ENCODE results near the gene WEE1.
"Not testable (repeated sequence)": the region's sequence is repeated elsewhere in the genome, so short reads cannot be mapped to it uniquely, and the experiment has no call there.

Gene WEE1

DNA sequence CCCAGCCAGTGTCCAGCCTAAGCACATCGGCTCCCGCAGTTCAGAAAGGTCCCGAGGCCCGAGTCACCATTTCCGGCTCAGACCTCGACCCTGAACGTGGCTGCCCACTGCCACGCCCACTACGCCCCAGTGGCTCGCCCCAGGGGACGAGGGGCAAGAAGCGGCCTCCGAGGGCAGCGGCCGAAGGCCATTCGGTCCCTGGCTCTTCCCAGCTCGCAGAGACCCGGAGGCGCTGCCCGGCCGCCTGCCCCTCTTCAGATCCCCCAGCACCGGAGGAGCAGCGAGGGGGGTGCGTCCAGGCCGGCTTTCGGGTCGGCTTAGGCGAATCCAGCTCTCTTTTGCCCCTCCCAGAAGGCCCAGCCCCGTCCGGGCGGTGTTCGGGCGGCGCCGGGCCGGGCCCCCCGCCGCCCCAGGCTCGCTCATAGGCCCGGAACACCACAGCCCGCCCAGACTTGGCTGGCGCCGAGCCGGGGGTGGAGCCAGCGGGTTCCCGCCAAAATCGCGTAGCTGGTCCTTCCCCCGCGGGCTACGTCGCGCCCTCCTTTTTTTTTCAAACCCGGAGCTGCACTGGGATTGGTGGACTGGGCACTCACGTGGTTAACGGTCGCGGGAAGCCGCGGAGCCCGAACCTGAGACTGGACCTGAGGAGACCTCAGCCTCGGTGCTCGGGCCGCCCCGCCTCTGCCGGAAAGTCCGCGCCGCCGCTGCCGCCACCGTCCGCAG is at the start of gene WEE1:
TSS of gene WEE1 (plus strand) at position 619 of the 723 bp plus-strand sequence. CDS start 264 bp downstream, outside the sequence.
- peak; percentile 98 for DNase-seq (ENCODE audit: low read depth in 2 of 2)

DNA sequence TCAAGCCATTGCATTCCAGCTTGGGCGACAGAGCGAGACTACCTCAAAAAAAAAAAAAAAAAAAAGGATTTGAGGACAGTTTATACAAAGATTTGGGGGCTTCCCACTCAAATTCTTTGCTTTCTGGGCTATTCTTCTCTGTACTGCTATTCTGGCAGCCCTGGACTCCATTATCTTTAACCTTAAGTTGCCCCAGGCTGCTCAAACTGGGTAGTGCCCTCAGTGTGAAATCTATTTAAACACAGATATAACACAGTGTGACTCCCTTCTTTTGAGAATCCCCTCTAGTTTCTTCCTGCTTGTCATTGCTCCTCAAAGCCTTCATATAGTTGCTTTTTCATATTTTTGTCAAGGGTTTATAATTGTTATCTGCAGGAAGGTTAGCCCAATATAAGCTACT is 49.5 kb upstream of the WEE1 start:
- no peak for DNase-seq (ENCODE audit: low read depth in 2 of 2)

DNA sequence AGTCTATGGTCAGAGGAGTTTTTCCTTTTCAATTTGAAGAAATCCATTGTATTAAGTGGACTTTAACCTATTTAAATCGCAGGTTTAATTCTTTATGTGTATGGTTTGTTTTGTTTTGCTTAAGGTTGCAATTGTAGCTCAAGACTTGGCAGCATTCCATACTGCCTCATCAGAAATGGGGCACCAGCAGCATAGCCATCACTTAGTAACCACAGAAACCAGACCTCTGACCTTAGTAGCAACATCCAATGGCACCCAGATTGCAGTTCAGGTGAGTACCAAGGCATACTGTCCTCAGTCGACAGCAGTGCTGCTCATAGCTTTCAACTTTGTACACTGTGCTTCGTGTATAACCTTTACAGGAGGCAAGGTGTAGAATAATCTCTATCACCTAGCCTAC is 48.4 kb upstream of the WEE1 start:
- DNase-seq (ENCODE audit: low read depth in 2 of 2): no peak

DNA sequence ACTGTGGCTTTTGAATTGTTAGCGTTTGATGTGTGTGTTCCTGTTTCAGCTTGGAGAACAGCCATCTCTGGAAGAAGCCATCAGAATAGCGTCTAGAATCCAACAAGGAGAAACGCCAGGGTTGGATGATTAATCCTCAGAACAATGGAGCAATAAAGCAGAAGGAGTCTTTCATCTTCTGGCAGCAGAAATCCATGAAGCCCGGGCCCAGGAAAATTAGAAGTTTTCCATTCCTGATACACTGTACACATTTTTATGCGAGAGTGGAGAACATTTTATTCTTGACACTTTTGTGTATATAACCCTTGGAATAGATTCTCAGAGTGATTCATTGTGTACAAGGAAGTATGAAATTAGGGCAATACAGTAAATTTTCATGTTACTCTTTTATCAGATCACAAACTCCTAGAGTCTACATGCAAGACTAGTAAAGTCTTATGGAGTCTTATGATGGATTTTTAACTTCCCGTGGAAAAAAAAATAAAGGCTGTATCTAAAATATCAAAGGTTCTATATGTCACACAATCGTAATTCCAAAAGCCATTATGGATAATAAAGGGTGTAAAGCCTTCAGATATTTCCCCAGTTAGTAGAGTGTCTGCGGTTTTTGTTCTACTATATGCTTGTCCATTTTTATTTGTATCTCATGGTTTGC is 45.9 kb upstream of the WEE1 start:
- peak; percentile 68 to 73 for DNase-seq (ENCODE audit: low read depth in 2 of 2)

DNA sequence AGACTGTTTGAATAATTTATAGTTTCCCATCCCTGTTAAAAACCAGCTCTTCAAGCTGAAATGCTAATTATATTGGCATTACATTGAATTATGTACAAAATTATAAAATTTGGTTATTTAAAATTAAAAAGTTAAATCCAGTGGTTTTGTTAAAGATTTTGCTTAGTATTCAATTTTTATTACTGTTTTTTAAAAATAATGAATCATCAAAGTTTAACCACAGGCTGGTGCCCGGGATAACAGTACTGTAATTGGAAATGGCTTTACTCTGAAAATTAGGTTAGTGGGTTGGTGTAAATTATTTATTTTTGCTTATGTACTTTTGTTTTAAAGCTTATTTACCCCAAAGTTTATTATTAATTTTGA is 45.4 kb upstream of the WEE1 start:
- no peak for DNase-seq (ENCODE audit: low read depth in 2 of 2)

DNA sequence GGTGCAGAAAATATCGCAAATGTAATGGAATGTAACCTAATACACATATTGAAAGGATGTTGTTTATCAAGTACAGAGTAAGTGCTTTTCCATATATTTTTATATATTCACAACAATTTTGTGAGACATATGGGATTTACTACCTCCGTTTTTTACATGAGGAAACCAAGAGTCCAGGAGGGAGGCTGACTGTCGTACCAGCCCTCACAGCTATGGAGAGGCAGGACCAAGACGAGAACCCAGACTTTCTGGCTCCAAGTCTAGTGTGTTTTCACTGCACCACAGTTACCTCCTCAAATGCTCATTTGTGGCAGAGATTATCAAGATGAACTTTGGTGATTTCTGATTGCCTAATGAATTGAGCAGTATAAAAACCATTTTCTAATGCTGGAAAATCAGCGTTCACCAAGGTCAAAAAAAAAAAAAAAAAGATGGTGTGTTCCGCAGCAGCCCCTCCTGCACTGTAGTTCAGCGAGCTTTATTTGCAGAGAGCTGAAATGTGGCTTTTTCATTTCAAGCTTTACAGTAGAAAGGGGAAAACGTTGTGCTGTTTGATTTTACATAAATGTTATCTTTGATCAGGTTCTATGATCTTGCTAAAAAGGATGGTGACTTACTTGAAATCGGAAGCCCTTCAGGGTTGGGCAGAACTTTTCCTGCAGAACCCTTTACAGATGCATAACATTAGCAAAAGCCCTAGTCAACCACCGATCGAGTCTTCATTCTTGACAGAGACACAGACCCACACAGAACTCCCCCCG is 44.7 kb upstream of the WEE1 start:
- no peak for DNase-seq (ENCODE audit: low read depth in 2 of 2)

DNA sequence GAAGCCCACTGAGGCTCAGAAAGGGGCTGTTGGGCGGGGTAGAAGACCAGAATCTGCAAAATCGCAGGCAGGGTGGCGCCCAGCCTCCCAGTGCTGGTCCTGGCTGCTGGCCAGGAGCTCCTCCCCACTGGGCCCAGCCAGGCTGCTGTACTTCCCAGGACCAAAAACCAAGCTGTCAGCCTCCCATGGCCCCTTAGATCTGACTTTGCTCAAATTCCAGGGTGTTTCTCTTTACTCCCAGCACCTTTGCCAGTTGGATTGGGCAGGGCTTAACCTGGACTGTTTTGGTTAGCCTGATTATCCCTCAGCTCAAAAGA is 44.2 kb upstream of the WEE1 start:
- no peak for DNase-seq (ENCODE audit: low read depth in 2 of 2)

DNA sequence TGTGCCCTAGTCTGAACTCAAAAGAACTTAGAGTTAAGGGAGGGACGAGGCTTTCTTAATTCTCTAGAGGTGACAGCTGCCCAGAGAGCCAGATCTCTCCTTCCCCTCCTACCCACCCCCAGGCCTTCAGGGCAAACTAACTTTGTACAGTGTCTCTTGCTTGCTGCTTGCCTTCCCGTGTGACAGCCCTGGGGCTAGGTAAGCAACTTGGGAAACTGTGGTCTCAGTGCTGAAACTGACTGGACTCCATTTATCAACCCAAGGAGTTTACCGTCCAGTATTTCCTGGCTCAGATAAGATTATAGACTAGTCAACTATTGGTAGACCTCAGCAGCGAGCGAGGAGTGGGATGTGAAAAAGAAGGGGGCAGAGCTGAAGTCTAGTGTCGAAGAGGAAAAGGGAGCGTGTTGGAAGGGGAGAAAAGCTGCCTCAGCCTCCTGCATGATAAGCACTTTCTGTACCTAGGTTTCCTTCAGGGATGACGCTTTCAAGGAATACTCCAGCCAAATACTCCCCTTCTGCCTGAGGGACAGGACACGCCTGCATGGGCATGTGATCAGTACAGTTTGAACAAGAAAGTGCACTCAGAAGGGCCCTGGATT is 43.3 kb upstream of the WEE1 start:
- DNase-seq (ENCODE audit: low read depth in 2 of 2): no peak

DNA sequence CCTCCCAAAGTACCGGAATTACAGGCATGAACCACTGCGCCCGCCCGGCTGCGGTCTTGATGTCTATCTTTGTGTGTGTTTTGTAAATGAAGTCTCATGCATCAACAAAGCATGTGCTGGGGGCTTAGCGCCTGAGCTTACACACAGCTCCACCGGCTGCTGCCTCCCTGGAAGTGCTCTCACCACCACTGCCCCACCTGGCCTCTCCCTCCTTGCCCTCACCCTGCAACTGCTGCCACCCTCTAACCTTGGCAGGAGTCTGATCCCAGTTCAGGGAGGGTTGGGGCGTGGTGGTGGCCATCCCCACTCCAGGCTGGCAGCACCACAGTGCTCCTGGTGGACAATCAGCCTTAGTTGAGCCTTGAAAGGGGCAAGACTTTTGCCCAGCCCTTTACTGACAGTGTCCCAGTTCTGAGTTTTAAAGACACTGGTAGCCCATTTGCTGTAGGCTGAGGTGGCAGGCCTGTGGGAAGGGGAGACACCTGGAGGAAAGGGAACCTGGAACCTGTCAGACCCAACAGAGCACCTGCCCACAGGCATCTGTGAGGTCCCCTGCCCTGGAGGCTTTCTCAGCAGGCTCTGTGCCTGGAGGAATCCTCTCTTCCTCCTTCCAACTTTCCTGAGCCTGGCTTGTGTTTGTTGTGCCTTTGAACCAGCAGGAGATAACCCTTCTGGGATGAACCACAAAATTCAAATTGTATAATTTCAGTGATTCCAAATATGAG is 42.4 kb upstream of the WEE1 start:
- no peak for DNase-seq (ENCODE audit: low read depth in 2 of 2)

DNA sequence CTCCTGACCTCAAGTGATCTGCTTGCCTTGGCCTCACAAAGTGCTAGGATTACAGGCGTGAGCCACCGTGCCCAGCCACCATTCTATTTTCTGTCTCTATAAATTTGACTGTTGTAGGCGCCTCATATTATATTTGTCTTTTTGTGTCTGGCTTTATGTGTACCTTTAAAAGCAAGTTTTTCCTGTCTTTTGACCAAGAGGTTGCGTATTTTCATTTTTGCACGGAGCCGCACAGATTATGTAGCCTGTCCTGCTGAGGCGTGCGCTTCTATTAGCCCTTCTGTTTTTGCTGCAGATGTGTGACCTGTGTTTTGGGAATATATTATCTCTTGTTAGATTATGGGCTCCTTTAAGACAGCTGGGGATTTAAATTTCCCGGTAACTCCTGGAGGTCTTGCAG is 40.4 kb upstream of the WEE1 start:
- no peak for DNase-seq (ENCODE audit: low read depth in 2 of 2)

DNA sequence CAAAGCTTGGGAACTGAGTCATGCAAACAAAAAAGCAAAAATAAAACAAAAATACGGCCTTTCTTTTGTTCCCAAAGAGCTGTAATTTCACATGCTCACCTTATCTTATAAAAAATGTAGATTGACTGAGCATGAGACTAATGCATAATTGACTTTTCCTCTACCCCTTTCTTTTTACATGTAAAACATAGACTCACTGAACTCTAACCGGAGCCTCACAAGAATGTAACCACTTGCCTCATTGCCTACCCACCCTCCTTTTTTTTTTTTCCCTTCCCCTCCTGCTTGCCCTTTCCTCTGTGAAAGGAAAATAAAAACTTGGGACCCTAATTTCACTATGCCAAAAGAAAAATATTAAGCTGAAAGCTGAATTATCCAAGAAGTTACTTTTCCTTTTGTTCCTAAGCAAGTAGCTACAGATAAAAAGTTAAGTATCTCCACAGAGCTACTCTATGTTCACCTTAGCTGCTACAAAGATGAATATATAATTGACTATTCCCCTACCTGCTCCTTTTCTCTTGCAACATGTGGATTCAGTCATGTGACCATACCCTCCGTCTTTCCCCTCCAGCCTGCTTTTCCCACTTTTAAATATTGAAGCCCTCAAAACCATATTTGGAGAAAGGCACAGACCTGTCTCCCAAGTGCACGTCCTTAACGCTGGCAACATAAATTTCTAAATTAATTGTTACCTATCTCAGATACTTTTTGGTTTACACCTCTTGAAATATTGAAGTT is 39.6 kb upstream of the WEE1 start:
- no peak for DNase-seq (ENCODE audit: low read depth in 2 of 2)

DNA sequence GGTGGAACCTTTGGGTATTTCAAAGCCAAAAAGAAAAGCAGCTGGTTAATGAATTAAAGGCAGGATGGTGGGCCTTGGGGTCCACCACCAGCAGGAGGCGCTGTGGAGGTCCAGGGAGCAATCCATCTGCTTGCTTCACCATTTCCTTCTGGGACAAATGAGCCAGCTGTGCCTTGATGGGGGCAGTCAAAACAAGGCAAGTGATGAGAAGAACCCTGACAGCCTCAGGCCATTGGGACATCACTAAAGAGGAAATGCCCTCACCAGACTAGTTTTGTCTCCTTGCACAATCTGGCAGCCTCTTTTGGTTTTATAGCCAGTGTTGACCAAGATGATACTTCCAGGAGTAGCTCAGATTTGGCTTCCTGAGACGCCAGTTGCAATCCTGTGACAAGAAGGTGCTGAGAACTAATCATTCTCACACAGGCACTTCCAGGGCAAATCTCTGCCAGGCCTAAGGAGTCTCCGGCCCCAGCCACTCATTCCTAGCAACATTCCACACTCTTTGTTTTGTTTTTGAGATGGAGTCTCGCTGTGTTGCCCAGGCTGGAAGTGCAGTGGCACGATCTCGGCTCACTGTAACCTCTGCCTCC is 38.2 kb upstream of the WEE1 start:
- no peak for DNase-seq (ENCODE audit: low read depth in 2 of 2)

DNA sequence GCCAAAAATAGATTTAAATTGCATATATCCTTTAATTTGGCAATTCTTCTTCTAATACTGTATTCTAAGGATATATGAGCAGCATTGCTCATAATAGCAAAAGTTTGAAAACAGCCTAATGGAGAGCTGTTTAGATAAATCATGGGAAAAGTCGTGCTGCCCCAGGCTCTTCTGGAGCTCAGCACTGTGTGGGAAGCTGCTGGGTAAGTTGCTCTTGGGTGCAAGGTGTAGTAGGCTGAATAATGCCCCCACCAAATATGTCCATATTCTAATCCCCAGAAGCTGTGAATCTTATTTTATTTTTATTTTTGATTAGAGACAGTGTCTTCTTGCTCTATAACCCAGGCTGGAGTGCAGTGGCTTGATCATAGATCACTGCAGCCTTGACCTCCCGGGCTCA is 34.9 kb upstream of the WEE1 start:
- DNase-seq (ENCODE audit: low read depth in 2 of 2): no peak

DNA sequence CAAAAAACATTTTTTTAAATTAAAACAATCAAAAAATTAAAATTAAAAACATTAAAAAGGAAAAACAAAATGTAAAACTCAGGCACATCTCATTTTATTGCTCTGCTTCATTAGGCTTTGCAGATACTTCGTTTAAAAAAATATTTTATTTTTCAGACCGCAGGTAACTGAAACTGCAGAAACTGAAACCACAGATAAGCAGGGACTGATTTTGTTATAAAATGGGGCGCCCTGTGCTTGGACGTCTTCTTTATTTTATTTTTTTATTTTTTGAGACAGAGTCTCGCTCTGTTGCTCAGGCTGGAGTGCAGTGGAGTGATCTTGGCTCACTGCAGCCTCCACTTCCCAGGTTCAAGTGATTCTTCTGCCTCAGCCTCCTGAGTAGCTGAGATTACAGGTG is 24.3 kb upstream of the WEE1 start:
- DNase-seq (ENCODE audit: low read depth in 2 of 2): not testable (repeated sequence)

DNA sequence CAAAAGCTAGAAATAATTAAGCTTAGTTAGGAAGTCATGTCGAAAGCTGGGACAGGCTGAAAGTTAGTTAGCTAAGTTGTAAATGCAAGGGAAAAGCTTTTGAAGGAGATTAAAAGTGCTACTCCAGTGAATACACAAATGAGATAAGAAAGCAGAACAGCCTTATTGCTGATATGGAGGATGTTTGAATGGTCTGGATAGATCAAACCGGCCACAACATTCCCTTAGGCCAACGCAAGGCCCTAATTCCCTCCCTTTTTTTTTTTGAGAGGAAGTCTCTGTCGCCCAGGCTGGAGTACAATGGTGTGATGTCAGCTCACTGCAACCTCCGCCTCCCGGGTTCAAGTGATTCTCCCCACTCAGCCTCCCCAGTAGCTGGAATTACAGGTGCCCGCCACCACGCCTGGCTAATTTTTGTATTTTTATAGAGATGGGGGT is 23.3 kb upstream of the WEE1 start:
- no peak for DNase-seq (ENCODE audit: low read depth in 2 of 2)

DNA sequence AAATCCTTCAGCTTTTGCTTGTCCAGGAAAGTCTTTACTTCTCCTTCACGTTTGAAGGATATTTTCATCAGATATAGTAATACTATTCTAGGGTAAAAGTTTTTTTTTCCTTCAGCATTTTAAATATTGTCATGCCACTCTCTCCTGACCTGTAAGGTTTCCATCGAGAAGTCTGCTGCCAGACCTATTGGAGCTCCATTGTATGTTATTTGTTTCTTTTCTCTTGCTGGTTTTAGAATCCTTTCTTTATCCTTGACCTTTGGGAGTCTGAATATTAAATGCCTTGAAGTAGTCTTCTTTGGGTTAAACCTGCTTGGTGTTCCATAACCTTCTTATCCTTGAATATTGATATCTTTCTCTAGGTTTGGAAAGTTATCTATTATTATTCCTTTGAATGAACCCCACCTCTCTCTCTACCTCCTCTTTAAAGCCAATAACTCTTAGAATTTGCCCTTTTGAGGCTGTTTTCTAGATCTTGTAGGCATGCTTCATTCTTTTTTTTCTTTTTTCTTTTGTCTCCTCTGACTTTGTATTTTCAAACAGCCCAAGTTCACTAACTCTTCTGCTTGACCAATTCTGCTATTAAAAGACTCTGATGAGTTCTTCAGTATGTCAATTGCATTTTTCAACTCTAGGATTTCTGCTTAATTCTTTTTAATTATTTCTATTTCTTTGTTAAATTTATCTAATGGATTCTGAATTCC is 12.0 kb upstream of the WEE1 start:
- no peak for DNase-seq (ENCODE audit: low read depth in 2 of 2)

DNA sequence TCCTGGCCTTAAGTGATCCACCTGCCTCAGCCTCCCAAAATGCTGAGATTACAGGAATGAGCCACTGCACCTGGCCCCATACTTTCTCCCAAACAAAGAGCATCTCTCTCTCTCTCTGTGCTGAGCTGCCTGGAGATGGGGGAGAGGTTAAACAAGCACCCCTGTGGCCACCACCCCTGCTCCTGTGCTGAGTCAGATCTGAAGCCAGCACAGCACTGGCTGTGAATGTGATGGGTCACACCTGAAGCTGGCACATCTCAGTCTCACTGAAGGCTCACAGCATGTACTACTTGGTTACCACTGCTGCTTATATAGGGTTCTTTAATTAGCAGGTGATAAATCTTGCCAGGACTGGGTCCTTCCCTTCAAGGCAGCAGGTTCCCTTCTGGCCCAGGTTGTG is 10.8 kb upstream of the WEE1 start:
- DNase-seq (ENCODE audit: low read depth in 2 of 2): no peak

DNA sequence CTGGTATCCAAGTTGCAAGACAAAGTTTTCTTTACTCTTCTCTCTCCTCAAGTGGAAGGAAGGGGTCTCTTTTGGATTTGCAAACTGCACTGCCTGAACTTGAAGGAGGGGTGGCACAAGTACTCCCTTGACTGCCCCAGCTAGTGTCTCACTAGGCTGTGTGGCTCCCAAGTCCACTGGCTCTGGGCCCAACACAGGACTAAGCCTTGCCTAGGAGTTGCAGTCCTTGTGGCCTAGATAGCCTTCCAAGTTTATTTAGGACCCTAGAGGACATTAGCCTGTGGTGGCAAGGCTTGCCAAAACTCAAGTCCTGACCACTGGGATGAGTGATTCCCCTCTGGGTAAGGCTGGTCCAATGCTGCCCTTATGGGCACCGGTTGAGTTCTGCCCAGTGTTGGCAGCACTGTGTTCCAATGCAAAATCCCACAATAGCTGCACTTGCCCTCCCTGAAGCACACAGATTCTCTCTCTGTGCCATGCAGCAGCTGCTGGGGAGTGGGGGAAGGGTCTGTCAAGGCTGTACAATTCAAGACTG is 10.2 kb upstream of the WEE1 start:
- no peak for DNase-seq (ENCODE audit: low read depth in 2 of 2)

DNA sequence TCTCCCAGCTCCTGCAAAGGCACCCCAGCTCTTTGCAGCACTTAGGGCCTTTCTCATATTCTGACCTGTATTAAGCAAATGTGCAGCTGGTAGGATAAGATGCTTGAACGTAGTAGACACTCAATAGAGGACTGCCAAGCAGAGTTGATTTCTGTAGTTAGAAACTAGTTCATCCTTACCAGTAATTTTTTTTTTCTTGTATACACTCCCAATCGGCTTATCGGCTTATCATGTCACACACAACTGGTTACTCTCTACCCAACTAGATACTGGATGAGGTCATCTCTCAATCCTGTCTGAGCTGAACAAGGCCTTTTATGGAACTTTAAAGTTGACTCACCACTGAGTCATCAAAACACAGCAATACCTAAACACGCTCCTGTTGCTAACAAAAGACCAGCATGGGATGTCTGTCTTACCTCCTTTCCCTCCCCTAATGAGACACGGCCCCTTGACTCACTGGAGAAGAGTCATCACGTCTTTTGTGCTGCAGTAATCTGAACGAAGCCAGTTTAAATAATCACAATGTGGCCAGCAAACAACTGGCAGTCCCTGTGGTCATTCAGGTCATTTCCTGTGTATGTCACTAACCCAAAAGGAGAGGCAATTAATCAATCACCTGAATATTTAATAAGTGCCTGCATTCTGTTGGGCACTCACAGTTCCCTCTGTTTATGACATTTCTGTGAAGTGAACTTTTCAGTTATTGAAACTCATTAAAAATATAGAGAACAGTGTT is 7.5 kb upstream of the WEE1 start:
- DNase-seq (ENCODE audit: low read depth in 2 of 2): peak; percentile 100
